IMR-90 (cell line): Measurements from ENCODE around the gene VNN1. TPM values are rescaled to one million over a fixed set of nuclear protein-coding genes. Genes with fewer than 3 reads are reported as not detected.

Experiments used
- ATAC-seq: fragments of 200-7000 bp; cut with Tn5 transposase; 2 replicates; pipeline ENCODE4 v1.9.1; 2020; ENCODE audit warnings: low read depth, mild to moderate bottlenecking, moderate library complexity
- BruUV-seq: library from RNA; stranded (reverse); fragments of 400-500 nt; replicated peaks from 2 replicates; lab custom pipeline; 2021; lab: Mats Ljungman, UMichigan
- CTCF ChIA-PET: fragments of 300-600 bp; formaldehyde crosslinking; extraction: SDS; loops from one replicate; lab custom pipeline; 2021; ENCODE audit warnings: antibody characterized with exemption; lab: Yijun Ruan, JAX
- POLR2A ChIA-PET: fragments of 300-600 bp; sonication (Branson Sonifier 250); formaldehyde crosslinking; loops from one replicate; lab custom pipeline; 2022; ENCODE audit warnings: antibody characterized with exemption; ENCODE audit not compliant: unreplicated experiment; lab: Charles Lee
- DNase-seq: peaks from one replicate; pipeline ENCODE4 v3.0.0; 2013
- H2AFZ ChIP-seq: replicated peaks from 2 replicates; pipeline ENCODE3; 2013; ENCODE audit warnings: low read length, mild to moderate bottlenecking; ENCODE audit not compliant: poor library complexity
- H2AK5ac ChIP-seq: 2 replicates; pipeline ENCODE4 v1.6.1; 2013; ENCODE audit warnings: low read depth, low read length, inconsistent platforms
- H2AK9ac ChIP-seq: replicated peaks from 2 replicates; pipeline ENCODE3; 2013; ENCODE audit warnings: mild to moderate bottlenecking, low read depth, low read length, moderate library complexity; ENCODE audit not compliant: poor library complexity
- H2BK120ac ChIP-seq: 2 replicates; pipeline ENCODE4 v1.6.1; 2013; ENCODE audit warnings: low read depth, low read length, inconsistent platforms
- H2BK15ac ChIP-seq: 3 replicates; pipeline ENCODE4 v1.6.1; 2013; ENCODE audit warnings: low read depth, low read length, inconsistent platforms
- H2BK20ac ChIP-seq: 2 replicates; pipeline ENCODE4 v1.6.1; 2013; ENCODE audit warnings: low read depth, mild to moderate bottlenecking, inconsistent platforms, low read length, moderate library complexity
- H2BK5ac ChIP-seq: 2 replicates; pipeline ENCODE4 v1.6.1; 2013; ENCODE audit warnings: mild to moderate bottlenecking, low read depth, low read length, inconsistent platforms; ENCODE audit not compliant: poor library complexity, severe bottlenecking
- H3K14ac ChIP-seq: replicated peaks from 2 replicates; pipeline ENCODE4 v1.6.1; 2013; ENCODE audit warnings: low read depth, low read length, inconsistent platforms
- H3K18ac ChIP-seq: 2 replicates; pipeline ENCODE4 v1.6.1; 2013; ENCODE audit warnings: low read depth, low read length, control low read depth
- H3K23ac ChIP-seq: 2 replicates; pipeline ENCODE4 v1.6.1; 2013; ENCODE audit warnings: low read depth, low read length, inconsistent platforms
- H3K27ac ChIP-seq: 2 replicates; pipeline ENCODE4 v1.5.1; 2013; ENCODE audit warnings: mild to moderate bottlenecking, control low read depth, low read length; ENCODE audit not compliant: insufficient read depth
- H3K27me3 ChIP-seq: 2 replicates; pipeline ENCODE4 v1.6.1; 2013; ENCODE audit warnings: low read length; ENCODE audit not compliant: control insufficient read depth, insufficient read depth
- H3K36me3 ChIP-seq: 2 replicates; pipeline ENCODE4 v1.6.1; 2013; ENCODE audit warnings: low read length, mixed read lengths; ENCODE audit not compliant: control insufficient read depth, insufficient read depth
- H3K4ac ChIP-seq: 2 replicates; pipeline ENCODE4 v1.6.1; 2013; ENCODE audit warnings: low read depth, low read length, inconsistent platforms
- H3K4me1 ChIP-seq: 2 replicates; pipeline ENCODE4 v1.6.1; 2013; ENCODE audit warnings: low read length, mixed read lengths; ENCODE audit not compliant: control insufficient read depth, insufficient read depth
- H3K4me2 ChIP-seq: 2 replicates; pipeline ENCODE4 v1.6.1; 2013; ENCODE audit warnings: low read depth, mild to moderate bottlenecking, control low read depth, low read length, moderate library complexity
- H3K4me3 ChIP-seq: 2 replicates; pipeline ENCODE4 v1.5.1; 2013; ENCODE audit warnings: low read depth, mild to moderate bottlenecking, control low read depth, low read length, moderate library complexity; ENCODE audit not compliant: insufficient read depth
- H3K56ac ChIP-seq: 2 replicates; pipeline ENCODE4 v1.6.1; 2013; ENCODE audit warnings: low read length, inconsistent platforms; ENCODE audit not compliant: insufficient read depth; ENCODE audit errors: extremely low read depth
- H3K79me1 ChIP-seq, 2 experiments: 2 replicates each; pipeline ENCODE4 v1.6.1; 2013; ENCODE audit warnings: low read length in 2 of 2, inconsistent platforms in 1 of 2, low read depth in 1 of 2
- H3K9ac ChIP-seq: 2 replicates; pipeline ENCODE4 v1.6.1; 2013; ENCODE audit warnings: low read depth, low read length, control low read depth
- H3K9me1 ChIP-seq: 2 replicates; pipeline ENCODE4 v1.6.1; 2013; ENCODE audit warnings: low read length, inconsistent platforms; ENCODE audit not compliant: insufficient read depth
- H3K9me3 ChIP-seq: 2 replicates; pipeline ENCODE4 v1.6.1; 2013; ENCODE audit warnings: low read length; ENCODE audit not compliant: control insufficient read depth, insufficient read depth
- H4K20me1 ChIP-seq: 2 replicates; pipeline ENCODE4 v1.6.1; 2013; ENCODE audit warnings: low read length, inconsistent platforms; ENCODE audit not compliant: insufficient read depth
- H4K5ac ChIP-seq: 2 replicates; pipeline ENCODE4 v1.6.1; 2013; ENCODE audit warnings: mild to moderate bottlenecking, low read depth, low read length, control low read depth
- H4K8ac ChIP-seq, 2 experiments: 2 replicates each; pipeline ENCODE4 v1.6.1; 2013; ENCODE audit warnings: low read depth in 2 of 2, low read length in 2 of 2, control low read depth in 1 of 2, inconsistent platforms in 1 of 2
- H4K91ac ChIP-seq: 2 replicates; pipeline ENCODE4 v1.6.1; 2013; ENCODE audit warnings: low read depth, low read length, inconsistent platforms; ENCODE audit not compliant: insufficient read depth
- BHLHE40 ChIP-seq: fragments of 150-350 bp; IDR thresholded peaks from 2 replicates; pipeline ENCODE4 v1.6.1; 2016; ENCODE audit warnings: mild to moderate bottlenecking, low read depth, low read length
- CEBPB ChIP-seq: IDR thresholded peaks from 2 replicates; pipeline ENCODE4 v1.6.1; 2012; ENCODE audit warnings: low read depth, low read length, improper control_type of control experiment
- CHD1 ChIP-seq: IDR thresholded peaks from 2 replicates; pipeline ENCODE4 v1.6.1; 2012; ENCODE audit warnings: low read depth, low read length, improper control_type of control experiment
- FOS ChIP-seq: fragments of 150-350 bp; IDR thresholded peaks from 2 replicates; pipeline ENCODE4 v1.6.1; 2016; ENCODE audit warnings: low read depth, low read length
- MAFK ChIP-seq: IDR thresholded peaks from 2 replicates; pipeline ENCODE4 v1.6.1; 2012; ENCODE audit warnings: low read depth, low read length, improper control_type of control experiment
- MXI1 ChIP-seq: IDR thresholded peaks from 2 replicates; pipeline ENCODE4 v1.6.1; 2012; ENCODE audit warnings: low read depth, mild to moderate bottlenecking, low read length, moderate library complexity, borderline replicate concordance
- NFE2L2 ChIP-seq: fragments of 150-350 bp; IDR thresholded peaks from 2 replicates; pipeline ENCODE4 v1.6.1; 2016; ENCODE audit warnings: low read depth, mild to moderate bottlenecking, low read length
- POLR2A ChIP-seq: IDR thresholded peaks from 2 replicates; pipeline ENCODE4 v1.6.1; 2012; ENCODE audit warnings: mild to moderate bottlenecking, low read depth, low read length
- RAD21 ChIP-seq: IDR thresholded peaks from 2 replicates; pipeline ENCODE4 v1.6.1; 2012; ENCODE audit warnings: low read length, improper control_type of control experiment
- RFX5 ChIP-seq: IDR thresholded peaks from 2 replicates; pipeline ENCODE4 v1.8.0; 2012; ENCODE audit warnings: low read depth, mild to moderate bottlenecking, low read length, moderate library complexity
- WGBS, 2 experiments: methylation state at CpG; one replicate each; pipeline versions ENCODE4 v1.1.5 to v1.1.7; 2013; ENCODE audit warnings: missing lambda C conversion rate in 2 of 2; ENCODE audit not compliant: insufficient read length in 1 of 2; ENCODE audit errors: extremely low coverage in 2 of 2; 5-methylcytosine and 5-hydroxymethylcytosine counted together
- dilution Hi-C: fragments of 300-500 bp; cut with HindIII; formaldehyde crosslinking; loops from one replicate; pipeline ENCODE4 v1.14.3; 2018; ENCODE audit warnings: low sequenced_read_pairs; ENCODE audit not compliant: unreplicated experiment
- in situ Hi-C: fragments of 300-500 bp; cut with MboI; formaldehyde crosslinking; loops from 3 replicates; pipeline ENCODE4 v1.14.3; 2019; ENCODE audit warnings: low sequenced_read_pairs, inconsistent platforms, mixed read lengths
- intact Hi-C: fragments of 100-400 bp; cut with micrococcal nuclease; formaldehyde crosslinking; loops from 2 replicates; pipeline ENCODE4 v1.10.0; 2022
- polyA plus RNA-seq, 3 experiments: library from polyadenylated mRNA; depleted of rRNA; stranded (reverse); fragments of >200 nt; gene quantifications; 2 replicates each; pipeline ENCODE4 v1.2.3, GENCODE V29; 2012; ENCODE audit warnings: low replicate concordance in 1 of 3
- total RNA-seq: library from RNA; depleted of rRNA; stranded (reverse); fragments of >200 nt; gene quantifications from 2 replicates; pipeline ENCODE4 v1.2.3, GENCODE V29; 2012
- TF ChIP-seq, protein P1 (sequence below): conservative IDR thresholded peaks from 2 replicates; pipeline ENCODE4 v1.5.1; 2012; ENCODE audit warnings: mild to moderate bottlenecking, low read depth, low read length, improper control_type of control experiment
- TF ChIP-seq, protein P2 (sequence below): fragments of 150-350 bp; IDR thresholded peaks from 2 replicates; pipeline ENCODE4 v1.6.1; 2017; ENCODE audit warnings: mild to moderate bottlenecking, antibody characterized with exemption, low read length, low read depth
- TF ChIP-seq, protein P3 (sequence below): fragments of 150-350 bp; IDR thresholded peaks from 2 replicates; pipeline ENCODE4 v1.6.1; 2016; ENCODE audit warnings: low read depth, mild to moderate bottlenecking, low read length, moderate library complexity, borderline replicate concordance

The VNN1 gene
- total and polyA plus RNA-seq, 2 of the 4 experiments (the other 2 are of a cell fraction) = 0.07 TPM; not detected in 1

GRCh38 chr6:132734694-132735236 lies 20.9 kb upstream of the VNN1 start (continued):
- no peak for TF ChIP-seq BHLHE40

DNA sequence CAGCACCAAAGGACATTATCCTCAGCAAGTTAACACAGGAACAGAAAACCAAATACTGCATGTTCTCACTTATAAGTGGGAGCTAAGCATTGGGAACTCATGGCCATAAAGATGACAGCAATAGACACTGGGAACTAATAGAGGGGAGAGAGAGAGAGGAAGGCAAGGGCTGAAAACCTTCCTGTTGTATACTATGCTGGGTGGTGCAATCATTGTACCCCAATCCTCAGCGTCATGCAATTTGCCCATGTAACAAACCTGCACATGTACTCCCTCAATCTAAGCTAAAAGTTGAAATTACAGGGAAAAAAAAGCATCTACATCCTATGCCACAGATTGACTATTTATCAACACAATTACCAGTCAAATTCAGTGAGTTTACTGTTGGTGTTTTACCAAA lies 20.0 kb upstream of the VNN1 start:
- ChIA-PET CTCF (interaction anchor here (0.7 kb wide), 1 partner anchor 57 kb away, joined by 3 read pairs; no protein-coding TSS in a partner anchor), POLR2A (no interaction called here)
- Histone ChIP-seq H3K4me2 (no peak overlapping the region), H3K4me3 (no peak overlapping the region), H3K9me1 (peaks cover 7% of the 10 kb centered on the region; the same call in 1 of the 2 replicates), H3K14ac (peak overlapping the region; percentile 25; the same call in 1 of the 2 replicates), H2AFZ (no peak overlapping the region), H3K27ac (no peak overlapping the region), H3K27me3 (no peaks in the 10 kb centered on the region), H2BK20ac (peak overlapping the region; percentile 70; the same call in 1 of the 2 replicates), H3K4ac (peak overlapping the region; percentile 15; the same call in 1 of the 2 replicates), H2BK15ac (peak overlapping the region; percentile 80; the same call in 2 of the 3 replicates), H3K9ac (no peak overlapping the region), H3K23ac (no peak overlapping the region), H3K9me3 (no peaks in the 10 kb centered on the region), H3K79me1 (no peaks in the 10 kb centered on the region), H2BK120ac (peak overlapping the region; percentile 56), H3K18ac (peak overlapping the region; percentile 75), H2AK9ac (no peak overlapping the region), H4K5ac (peak overlapping the region; percentile 48; the same call in 1 of the 2 replicates), H2BK5ac (peak overlapping the region; percentile 44), H3K36me3 (no peaks in the 10 kb centered on the region), H4K8ac (0 out of 4 replicates have a peak overlapping the region, but pooled peaks of 1 of the 2 experiments have one; percentile 35), H3K4me1 (peaks cover 15% of the 10 kb centered on the region), H4K91ac (0 out of 2 replicates have a peak overlapping the region, but pooled peaks have one; percentile 21), H4K20me1 (no peaks in the 10 kb centered on the region), H2AK5ac (peak overlapping the region; percentile 59; the same call in 1 of the 2 replicates), H3K56ac (no peak overlapping the region)
- no TSS peak for BruUV-seq
- ATAC-seq (no peak), DNase-seq (no peak)
- intact Hi-C loops (no loop called here), in situ Hi-C loops (no loop called here), dilution Hi-C loops (no loop called here)
- no CpG with 5 or more reads among the region's 1 CpG for WGBS, 2 experiments
- no peak for TF ChIP-seq NFE2L2
- no peak for TF ChIP-seq MAFK
- TF ChIP-seq, protein P1, sequence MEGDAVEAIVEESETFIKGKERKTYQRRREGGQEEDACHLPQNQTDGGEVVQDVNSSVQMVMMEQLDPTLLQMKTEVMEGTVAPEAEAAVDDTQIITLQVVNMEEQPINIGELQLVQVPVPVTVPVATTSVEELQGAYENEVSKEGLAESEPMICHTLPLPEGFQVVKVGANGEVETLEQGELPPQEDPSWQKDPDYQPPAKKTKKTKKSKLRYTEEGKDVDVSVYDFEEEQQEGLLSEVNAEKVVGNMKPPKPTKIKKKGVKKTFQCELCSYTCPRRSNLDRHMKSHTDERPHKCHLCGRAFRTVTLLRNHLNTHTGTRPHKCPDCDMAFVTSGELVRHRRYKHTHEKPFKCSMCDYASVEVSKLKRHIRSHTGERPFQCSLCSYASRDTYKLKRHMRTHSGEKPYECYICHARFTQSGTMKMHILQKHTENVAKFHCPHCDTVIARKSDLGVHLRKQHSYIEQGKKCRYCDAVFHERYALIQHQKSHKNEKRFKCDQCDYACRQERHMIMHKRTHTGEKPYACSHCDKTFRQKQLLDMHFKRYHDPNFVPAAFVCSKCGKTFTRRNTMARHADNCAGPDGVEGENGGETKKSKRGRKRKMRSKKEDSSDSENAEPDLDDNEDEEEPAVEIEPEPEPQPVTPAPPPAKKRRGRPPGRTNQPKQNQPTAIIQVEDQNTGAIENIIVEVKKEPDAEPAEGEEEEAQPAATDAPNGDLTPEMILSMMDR = no peak
- TF ChIP-seq, protein P2, sequence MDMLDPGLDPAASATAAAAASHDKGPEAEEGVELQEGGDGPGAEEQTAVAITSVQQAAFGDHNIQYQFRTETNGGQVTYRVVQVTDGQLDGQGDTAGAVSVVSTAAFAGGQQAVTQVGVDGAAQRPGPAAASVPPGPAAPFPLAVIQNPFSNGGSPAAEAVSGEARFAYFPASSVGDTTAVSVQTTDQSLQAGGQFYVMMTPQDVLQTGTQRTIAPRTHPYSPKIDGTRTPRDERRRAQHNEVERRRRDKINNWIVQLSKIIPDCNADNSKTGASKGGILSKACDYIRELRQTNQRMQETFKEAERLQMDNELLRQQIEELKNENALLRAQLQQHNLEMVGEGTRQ = no peak
- no peak for TF ChIP-seq CEBPB
- no peak for TF ChIP-seq RFX5
- no peak for TF ChIP-seq RAD21
- no peak for TF ChIP-seq POLR2A
- no peak for TF ChIP-seq MXI1
- TF ChIP-seq CHD1 = no peak
- no peak for TF ChIP-seq BHLHE40
- TF ChIP-seq, protein P3, sequence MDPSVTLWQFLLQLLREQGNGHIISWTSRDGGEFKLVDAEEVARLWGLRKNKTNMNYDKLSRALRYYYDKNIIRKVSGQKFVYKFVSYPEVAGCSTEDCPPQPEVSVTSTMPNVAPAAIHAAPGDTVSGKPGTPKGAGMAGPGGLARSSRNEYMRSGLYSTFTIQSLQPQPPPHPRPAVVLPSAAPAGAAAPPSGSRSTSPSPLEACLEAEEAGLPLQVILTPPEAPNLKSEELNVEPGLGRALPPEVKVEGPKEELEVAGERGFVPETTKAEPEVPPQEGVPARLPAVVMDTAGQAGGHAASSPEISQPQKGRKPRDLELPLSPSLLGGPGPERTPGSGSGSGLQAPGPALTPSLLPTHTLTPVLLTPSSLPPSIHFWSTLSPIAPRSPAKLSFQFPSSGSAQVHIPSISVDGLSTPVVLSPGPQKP = no peak
- no peak for TF ChIP-seq FOS
